Duodenal mucosa (tissue), 2 donors: Measurements from ENCODE around the gene MGAT1.
"Not testable (repeated sequence)": the region's sequence is repeated elsewhere in the genome, so short reads cannot be mapped to it uniquely, and the experiment has no call there.

Experiments
- H3K27ac ChIP-seq: one replicate; pipeline ENCODE4 v1.7.0; 2013; ENCODE audit warnings: low read depth, low read length
- H3K27me3 ChIP-seq, 2 donors: one replicate each; pipeline ENCODE4 v1.7.0; 2013; ENCODE audit warnings: low read length in 2 of 2, control low read depth in 1 of 2; ENCODE audit not compliant: insufficient read depth in 2 of 2, control insufficient read depth in 1 of 2
- H3K36me3 ChIP-seq, 2 donors: one replicate each; pipeline ENCODE4 v1.7.0; 2013; ENCODE audit warnings: low read length in 2 of 2, control low read depth in 1 of 2; ENCODE audit not compliant: insufficient read depth in 2 of 2, control insufficient read depth in 1 of 2
- H3K4me1 ChIP-seq, 2 donors: one replicate each; pipeline ENCODE4 v1.7.0; 2013; ENCODE audit warnings: low read length in 2 of 2, control low read depth in 1 of 2; ENCODE audit not compliant: insufficient read depth in 2 of 2, control insufficient read depth in 1 of 2
- H3K4me3 ChIP-seq, 2 donors: one replicate each; pipeline ENCODE4 v1.7.0; 2013; ENCODE audit warnings: low read length in 2 of 2, low read depth in 1 of 2
- H3K9ac ChIP-seq, 2 donors: one replicate each; pipeline ENCODE4 v1.7.0; 2013; ENCODE audit warnings: low read length in 2 of 2, low read depth in 1 of 2
- H3K9me3 ChIP-seq, 2 donors: one replicate each; pipeline ENCODE4 v1.7.0; 2013; ENCODE audit warnings: low read length in 2 of 2, control low read depth in 1 of 2; ENCODE audit not compliant: control insufficient read depth in 1 of 2

The MGAT1 gene

GRCh38 chr5:180785794-180786221 is 16.8 kb downstream of the MGAT1 start:
- H3K9me3 ChIP-seq: no peaks in the 10 kb centered on the region
- no peak overlapping the region for H3K27ac ChIP-seq
- H3K9ac ChIP-seq: peak overlapping the region in 1 of 2 donors; percentile 42
- peaks cover 10 to 21% of the 10 kb centered on the region in 2 donors for H3K36me3 ChIP-seq
- peaks cover 10 to 24% of the 10 kb centered on the region in 2 donors for H3K4me1 ChIP-seq
- H3K27me3 ChIP-seq: no peaks in the 10 kb centered on the region
- no peak overlapping the region for H3K4me3 ChIP-seq

- H3K36me3 ChIP-seq: peaks cover 4 to 15% of the 10 kb centered on the region in 2 donors
- H3K27ac ChIP-seq: peak overlapping the region; percentile 41
- H3K9ac ChIP-seq: peak overlapping the region in 1 of 2 donors; percentile 42
- H3K9me3 ChIP-seq: no peaks in the 10 kb centered on the region
- no peak overlapping the region for H3K4me3 ChIP-seq
- H3K27me3 ChIP-seq: no peaks in the 10 kb centered on the region
- H3K4me1 ChIP-seq: peaks cover 10 to 24% of the 10 kb centered on the region in 2 donors
Observed at GRCh38 chr5:180785121-180785781, 17.4 kb downstream of the MGAT1 start.

- Histone ChIP-seq H3K9me3 (no peaks in the 10 kb centered on the region), H3K27ac (no peak overlapping the region), H3K4me1 (peaks cover 10 to 24% of the 10 kb centered on the region in 2 donors), H3K27me3 (no peaks in the 10 kb centered on the region), H3K4me3 (no peak overlapping the region), H3K9ac (no peak overlapping the region), H3K36me3 (peaks cover 0 to 9% of the 10 kb centered on the region in 2 donors)
Observed at GRCh38 chr5:180784497-180785097, 18.0 kb downstream of the MGAT1 start.

- H3K4me1 ChIP-seq: peaks cover 10 to 24% of the 10 kb centered on the region in 2 donors
- H3K9ac ChIP-seq: no peak overlapping the region
- H3K36me3 ChIP-seq: no peaks in the 10 kb centered on the region
- H3K4me3 ChIP-seq: no peak overlapping the region
- no peak overlapping the region for H3K27ac ChIP-seq
- no peaks in the 10 kb centered on the region for H3K27me3 ChIP-seq
- H3K9me3 ChIP-seq: no peaks in the 10 kb centered on the region
Observed at GRCh38 chr5:180783340-180784052, 19.1 kb downstream of the MGAT1 start.

GRCh38 chr5:180782748-180783147 is 19.9 kb downstream of the MGAT1 start:
- Histone ChIP-seq H3K27me3 (no peaks in the 10 kb centered on the region), H3K9ac (no peak overlapping the region), H3K9me3 (no peaks in the 10 kb centered on the region), H3K36me3 (no peaks in the 10 kb centered on the region), H3K4me1 (peaks cover 10 to 22% of the 10 kb centered on the region in 2 donors), H3K4me3 (no peak overlapping the region), H3K27ac (no peak overlapping the region)

GRCh38 chr5:180781900-180782326 is 20.7 kb downstream of the MGAT1 start:
- H3K36me3 ChIP-seq, H3K4me3 ChIP-seq, H3K27ac ChIP-seq, H3K9ac ChIP-seq, H3K27me3 ChIP-seq, H3K9me3 ChIP-seq: not testable (repeated sequence)
- peaks cover 10 to 15% of the 10 kb centered on the region in 2 donors for H3K4me1 ChIP-seq

- Histone ChIP-seq H3K27me3 (peaks cover 0 to 3% of the 10 kb centered on the region in 2 donors), H3K27ac (no peak overlapping the region), H3K36me3 (no peaks in the 10 kb centered on the region), H3K4me3 (no peak overlapping the region), H3K9me3 (no peaks in the 10 kb centered on the region), H3K9ac (no peak overlapping the region), H3K4me1 (peaks cover 0 to under 1% of the 10 kb centered on the region in 2 donors)
Observed at GRCh38 chr5:180779985-180780610, 22.5 kb downstream of the MGAT1 start.

- Histone ChIP-seq H3K36me3 (no peaks in the 10 kb centered on the region), H3K4me3 (no peak overlapping the region), H3K4me1 (no peaks in the 10 kb centered on the region), H3K27ac (no peak overlapping the region), H3K27me3 (peaks cover 0 to 3% of the 10 kb centered on the region in 2 donors), H3K9ac (no peak overlapping the region), H3K9me3 (no peaks in the 10 kb centered on the region)
Observed at GRCh38 chr5:180777475-180777874, 25.1 kb downstream of the MGAT1 start.

- Histone ChIP-seq H3K27ac (no peak overlapping the region), H3K4me3 (no peak overlapping the region), H3K9ac (no peak overlapping the region), H3K27me3 (peaks cover 0 to 3% of the 10 kb centered on the region in 2 donors), H3K36me3 (no peaks in the 10 kb centered on the region), H3K9me3 (peaks cover 0 to 2% of the 10 kb centered on the region in 2 donors), H3K4me1 (no peaks in the 10 kb centered on the region)
Observed at GRCh38 chr5:180776376-180776775, 26.2 kb downstream of the MGAT1 start.

GRCh38 chr5:180775624-180776023 is 27.0 kb downstream of the MGAT1 start:
- Histone ChIP-seq H3K36me3 (no peaks in the 10 kb centered on the region), H3K9me3 (peaks cover 0 to 2% of the 10 kb centered on the region in 2 donors), H3K27ac (no peak overlapping the region), H3K4me1 (no peaks in the 10 kb centered on the region), H3K4me3 (no peak overlapping the region), H3K9ac (no peak overlapping the region), H3K27me3 (peaks cover 0 to 3% of the 10 kb centered on the region in 2 donors)
